Skeletal muscle cell (primary cell): ENCODE results near the gene OR5D18.
"Not testable (repeated sequence)": the region's sequence is repeated elsewhere in the genome, so short reads cannot be mapped to it uniquely, and the experiment has no call there.

Experiments
- DNase-seq: peaks from one replicate; pipeline ENCODE4 v3.0.0-alpha.2; 2010; ENCODE audit warnings: low read depth
- H3K4me3 ChIP-seq: 2 replicates; pipeline ENCODE4 v1.5.1; 2011; ENCODE audit warnings: low read depth, mild to moderate bottlenecking, control low read depth, low read length, moderate library complexity

The OR5D18 gene

GRCh38 chr11:55819330-55819729 lies at the start of gene OR5D18:
Gene OR5D18 (plus strand): TSS chr11:55819630. CDS start chr11:55819630, 0 bp downstream.
- H3K4me3 ChIP-seq = no peak within 1 kb of the TSS
- no peak for DNase-seq

- no peak for DNase-seq
- no peak within 1 kb of the TSS for H3K4me3 ChIP-seq
Observed at GRCh38 chr11:55773138-55773537, 46.3 kb upstream of the OR5D18 start, which contains the start of gene OR5D13. Gene OR5D13 (plus strand): TSS chr11:55773438. CDS start chr11:55773438, 0 bp downstream.

- no peak for DNase-seq
- H3K4me3 ChIP-seq = no peak overlapping the region
Observed at GRCh38 chr11:55791606-55792005, 27.8 kb upstream of the OR5D18 start.

GRCh38 chr11:55793321-55793720 lies 26.1 kb upstream of the OR5D18 start:
- no peak for DNase-seq
- H3K4me3 ChIP-seq = no peak overlapping the region

- DNase-seq = no peak
- no peak within 1 kb of the TSS for H3K4me3 ChIP-seq
Observed at GRCh38 chr11:55795256-55795655, 24.2 kb upstream of the OR5D18 start, which contains the start of gene OR5D14. Gene OR5D14 (plus strand): TSS chr11:55795556. CDS start chr11:55795556, 0 bp downstream.

GRCh38 chr11:55806248-55806647 lies 13.2 kb upstream of the OR5D18 start:
- no peak overlapping the region for H3K4me3 ChIP-seq
- no peak for DNase-seq

- no peak for DNase-seq
- H3K4me3 ChIP-seq = no peak within 1 kb of the TSS
Observed at GRCh38 chr11:55811067-55811466, 8.4 kb upstream of the OR5D18 start, which contains the start of gene OR5L1. Gene OR5L1 (plus strand): TSS chr11:55811367. CDS start chr11:55811467, 100 bp downstream.

GRCh38 chr11:55826919-55827318 lies 7.5 kb downstream of the OR5D18 start, which contains the start of gene OR5L2:
Gene OR5L2 (plus strand): TSS chr11:55827219. CDS start chr11:55827219, 0 bp downstream.
- H3K4me3 ChIP-seq = no peak within 1 kb of the TSS
- DNase-seq = no peak

- no peak within 1 kb of the TSS for H3K4me3 ChIP-seq
- no peak for DNase-seq
Observed at GRCh38 chr11:55838452-55838851, 19.0 kb downstream of the OR5D18 start, which contains the start of gene OR5D16. Gene OR5D16 (plus strand): TSS chr11:55838752. CDS start chr11:55838752, 0 bp downstream.

- DNase-seq = no peak
- H3K4me3 ChIP-seq = no peak overlapping the region
Observed at GRCh38 chr11:55847453-55847852, 28.0 kb downstream of the OR5D18 start.

- no peak overlapping the region for H3K4me3 ChIP-seq
- DNase-seq = no peak
Observed at GRCh38 chr11:55849037-55849436, 29.6 kb downstream of the OR5D18 start.

- no peak for DNase-seq
- no peak overlapping the region for H3K4me3 ChIP-seq
Observed at GRCh38 chr11:55852141-55852540, 32.7 kb downstream of the OR5D18 start.

- no peak for DNase-seq
- no peak overlapping the region for H3K4me3 ChIP-seq
Observed at GRCh38 chr11:55854704-55855103, 35.3 kb downstream of the OR5D18 start.

- H3K4me3 ChIP-seq, DNase-seq: not testable (repeated sequence)
Observed at GRCh38 chr11:55867354-55867753, 47.9 kb downstream of the OR5D18 start.
